Body of pancreas (tissue), 4 donors: ENCODE results near the gene TMEM40. TPM values are rescaled to one million over a fixed set of nuclear protein-coding genes. Genes with fewer than 3 reads are reported as not detected.
"Not testable (repeated sequence)": the region's sequence is repeated elsewhere in the genome, so short reads cannot be mapped to it uniquely, and the experiment has no call there.

ENCODE experiments used
- ATAC-seq: fragments of 150-250 bp; one replicate; pipeline ENCODE4 v1.9.1; 2016
- DNase-seq, 4 donors: peaks; one replicate each; pipeline ENCODE4 v3.0.0-alpha.2; 2019
- H3K27ac ChIP-seq, 4 donors: fragments of 200-600 bp; sonication (generic); 1 replicate in 3 of 4; 2 replicates in 1 of 4; pipeline versions ENCODE4 v1.5.1 to v1.6.1; 2016 to 2019; ENCODE audit warnings: mild to moderate bottlenecking in 1 of 4, mixed read lengths in 1 of 4, moderate library complexity in 1 of 4
- H3K27me3 ChIP-seq, 2 donors: fragments of 200-600 bp; sonication (generic); one replicate each; pipeline ENCODE4 v1.6.0; 2016; ENCODE audit warnings: mild to moderate bottlenecking in 1 of 2
- H3K36me3 ChIP-seq, 2 donors: fragments of 200-600 bp; sonication (generic); replicated peaks in 1 of 2; 2 replicates each; pipeline ENCODE4 v1.5.1; 2016; ENCODE audit warnings: low read depth in 2 of 2; ENCODE audit not compliant: insufficient read depth in 1 of 2
- H3K4me1 ChIP-seq: fragments of 200-600 bp; sonication (generic); one replicate; pipeline ENCODE4 v1.6.0; 2016
- H3K4me3 ChIP-seq, 2 donors: fragments of 200-600 bp; sonication (generic); 1 replicate in 1 of 2; 2 replicates in 1 of 2; pipeline ENCODE4 v1.5.1; 2016 to 2019
- H3K9me3 ChIP-seq, 3 donors: fragments of 200-600 bp; sonication (generic); 1 replicate in 2 of 3; 2 replicates in 1 of 3; pipeline ENCODE4 v1.5.1; 2016
- CTCF ChIP-seq, 7 experiments: fragments of 450-650 bp in 4 of 7; fragments of 200-600 bp in 3 of 7; sonication (generic) in 3 of 7; IDR thresholded peaks; one replicate each; pipeline ENCODE4 v1.5.1; 2016 to 2019; ENCODE audit warnings: antibody characterized with exemption in 7 of 7
- POLR2A ChIP-seq, 3 donors: fragments of 450-650 bp; IDR thresholded peaks; one replicate each; pipeline ENCODE4 v1.6.1; 2016; ENCODE audit warnings: antibody characterized with exemption in 3 of 3, mild to moderate bottlenecking in 2 of 3
- WGBS, 2 donors: methylation state at CpG; one replicate each; pipeline ENCODE4 v1.1.5; 2017; 5-methylcytosine and 5-hydroxymethylcytosine counted together
- intact Hi-C: fragments of 100-400 bp; cut with DNase I; formaldehyde crosslinking; loops from one replicate; pipeline ENCODE4 v1.15.1; 2023
- total RNA-seq, 2 donors: library from RNA; depleted of rRNA; stranded (reverse); fragments of >200 nt; gene quantifications; one replicate each; pipeline ENCODE4 v1.1.0, GENCODE V29; 2016

The TMEM40 gene
- total RNA-seq, 2 donors from 2014 or later, result not detected

- DNase-seq, result no peak
- Histone ChIP-seq H3K27me3 (no peaks in the 10 kb centered on the region), H3K4me3 (no peak overlapping the region), H3K27ac (no peak overlapping the region), H3K36me3 (no peaks in the 10 kb centered on the region), H3K4me1 (no peaks in the 10 kb centered on the region), H3K9me3 (no peaks in the 10 kb centered on the region)
- TF ChIP-seq CTCF (IDR thresholded peaks at IDR 0.05) (no peak), POLR2A (IDR thresholded peaks at IDR 0.05) (no peak)
- ATAC-seq, result no peak
- intact Hi-C loops, result no loop called here
- WGBS, 2 donors, result 58 to 59% methylated on average over 7 of the region's 7 CpGs
Measured at GRCh38 chr3:12729051-12729651, 29.9 kb downstream of the TMEM40 start.

DNA sequence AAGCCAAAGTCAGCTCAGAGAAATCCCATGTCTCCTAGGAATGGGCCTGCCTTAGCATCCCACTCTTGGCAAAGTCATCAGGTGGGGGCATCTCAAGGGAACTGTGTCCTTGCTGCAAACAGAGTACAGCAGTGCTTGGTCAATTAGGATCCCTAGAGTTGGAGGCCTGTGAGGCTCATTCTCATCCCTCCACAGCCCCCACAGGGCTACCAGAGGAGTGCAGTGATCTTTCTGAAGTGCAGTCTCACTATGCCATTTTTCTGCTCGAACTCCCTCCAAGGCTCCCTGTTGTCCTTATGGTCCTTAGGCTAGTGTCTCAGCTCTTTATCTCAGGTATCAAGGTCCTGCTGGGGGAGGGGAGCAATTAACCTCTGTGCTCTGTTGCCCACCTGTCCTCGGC lies 31.1 kb downstream of the TMEM40 start:
- H3K36me3 ChIP-seq, result no peaks in the 10 kb centered on the region
- 52 to 60% methylated on average over 2 of the region's 2 CpGs for WGBS, 2 donors
- no peaks in the 10 kb centered on the region for H3K9me3 ChIP-seq
- no peaks in the 10 kb centered on the region for H3K4me1 ChIP-seq
- ATAC-seq (no peak), DNase-seq (no peak)
- no peak for TF ChIP-seq CTCF (IDR thresholded peaks at IDR 0.05)
- TF ChIP-seq POLR2A (IDR thresholded peaks at IDR 0.05), result no peak
- no peaks in the 10 kb centered on the region for H3K27me3 ChIP-seq
- intact Hi-C loops, result no loop called here
- H3K27ac ChIP-seq, result no peak overlapping the region
- H3K4me3 ChIP-seq, result no peak overlapping the region

DNA sequence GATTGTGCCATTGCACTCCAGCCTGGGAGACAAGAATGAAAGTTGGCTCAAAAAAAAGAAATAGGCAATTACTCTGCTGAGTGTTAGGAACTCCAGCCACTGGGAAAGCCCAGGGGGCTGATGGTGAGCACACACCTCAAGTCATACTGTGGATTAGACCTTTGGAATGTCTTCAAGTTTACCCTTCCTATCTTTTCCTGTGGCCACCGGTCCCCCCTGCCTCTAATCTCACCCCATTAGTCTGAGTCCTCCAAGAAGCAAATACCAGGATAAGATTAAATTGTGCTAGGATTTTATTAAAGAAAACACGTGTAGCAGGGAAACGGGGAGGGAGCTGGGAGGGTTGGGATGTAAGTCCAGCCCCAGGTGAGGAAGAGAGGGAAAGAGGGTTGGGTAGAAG lies 31.6 kb downstream of the TMEM40 start:
- Histone ChIP-seq H3K4me3 (no peak overlapping the region), H3K9me3 (no peaks in the 10 kb centered on the region), H3K4me1 (no peaks in the 10 kb centered on the region), H3K36me3 (no peaks in the 10 kb centered on the region), H3K27ac (no peak overlapping the region), H3K27me3 (no peaks in the 10 kb centered on the region)
- TF ChIP-seq POLR2A (IDR thresholded peaks at IDR 0.05) (no peak), CTCF (IDR thresholded peaks at IDR 0.05) (no peak)
- WGBS, 2 donors, result 30 to 37% methylated on average over 3 of the region's 3 CpGs
- no peak for ATAC-seq
- intact Hi-C loops, result no loop called here
- DNase-seq, result no peak

DNA sequence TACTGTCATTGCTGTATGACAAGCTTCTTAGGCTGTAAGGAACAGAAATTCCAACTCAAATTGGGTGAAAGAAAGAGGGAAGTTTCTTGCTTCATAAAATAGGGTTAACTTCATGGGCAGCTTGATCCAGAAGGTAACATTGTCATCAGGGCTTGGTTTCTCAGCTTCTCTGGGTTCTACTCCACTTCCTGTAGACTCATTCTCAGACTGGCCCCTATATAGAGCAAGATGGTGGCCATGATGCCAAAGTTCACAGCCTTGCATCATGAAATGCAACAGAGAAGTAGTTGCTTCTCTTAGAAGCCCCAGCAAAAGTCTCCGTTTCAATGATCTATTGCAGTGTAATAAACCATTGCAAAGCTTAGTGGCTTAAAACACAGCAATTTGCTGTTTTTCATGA lies 33.6 kb downstream of the TMEM40 start:
- no peak for ATAC-seq
- TF ChIP-seq POLR2A (IDR thresholded peaks at IDR 0.05) (no peak), CTCF (IDR thresholded peaks at IDR 0.05) (no peak)
- 53 to 100% methylated on average over 1 of the region's 1 CpG for WGBS, 2 donors
- H3K4me1 ChIP-seq, result no peaks in the 10 kb centered on the region
- DNase-seq, result no peak
- no peak overlapping the region for H3K4me3 ChIP-seq
- H3K9me3 ChIP-seq, result no peaks in the 10 kb centered on the region
- no peaks in the 10 kb centered on the region for H3K27me3 ChIP-seq
- H3K36me3 ChIP-seq, result no peaks in the 10 kb centered on the region
- intact Hi-C loops, result no loop called here
- no peak overlapping the region for H3K27ac ChIP-seq

DNA sequence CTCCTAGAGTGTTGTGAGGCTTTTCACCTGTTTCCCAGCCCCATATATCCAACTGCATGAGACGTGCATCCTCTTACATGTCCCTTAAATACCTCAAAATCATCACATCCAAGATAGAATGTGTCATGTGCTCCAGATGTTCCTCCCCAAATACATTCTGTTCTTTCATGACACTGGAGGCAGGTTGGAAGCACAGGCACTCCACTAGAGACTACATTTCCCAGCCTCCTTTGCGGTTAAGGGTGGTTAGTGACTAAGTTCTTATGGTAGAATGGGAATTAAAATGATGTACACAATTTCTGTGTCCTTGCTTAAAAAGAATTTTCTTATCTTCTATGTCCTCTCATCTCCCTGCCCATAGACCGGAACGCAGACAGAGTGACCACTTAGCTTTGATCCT lies 34.3 kb downstream of the TMEM40 start:
- Histone ChIP-seq H3K27ac (no peak overlapping the region), H3K9me3 (no peaks in the 10 kb centered on the region), H3K4me3 (no peak overlapping the region), H3K27me3 (no peaks in the 10 kb centered on the region), H3K4me1 (peaks cover 2% of the 10 kb centered on the region), H3K36me3 (no peaks in the 10 kb centered on the region)
- 68 to 71% methylated on average over 4 of the region's 4 CpGs for WGBS, 2 donors
- ATAC-seq (no peak), DNase-seq (no peak)
- intact Hi-C loops, result no loop called here
- TF ChIP-seq CTCF (IDR thresholded peaks at IDR 0.05), result no peak
- no peak for TF ChIP-seq POLR2A (IDR thresholded peaks at IDR 0.05)

DNA sequence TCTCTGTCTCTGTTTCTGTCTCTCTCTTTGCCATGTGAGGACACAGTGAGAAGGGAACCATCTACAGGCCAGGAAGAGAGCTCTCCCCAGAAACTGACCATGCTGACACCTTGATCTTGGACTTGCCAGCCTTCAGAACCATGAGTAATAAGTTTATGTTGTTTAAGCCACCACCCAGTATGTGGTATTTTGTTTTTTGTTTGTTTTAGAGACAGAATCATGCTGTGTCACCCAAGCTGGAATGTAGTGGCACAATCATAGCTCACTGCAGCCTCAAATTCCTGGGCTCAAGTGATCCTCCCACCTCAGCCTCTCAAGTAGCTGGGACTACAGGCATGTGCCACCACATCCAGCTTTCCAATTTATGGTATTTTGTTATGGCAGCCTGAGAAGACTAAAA lies 35.7 kb downstream of the TMEM40 start:
- ATAC-seq, H3K4me3 ChIP-seq, H3K27me3 ChIP-seq, H3K9me3 ChIP-seq, H3K4me1 ChIP-seq, intact Hi-C loops, DNase-seq, H3K36me3 ChIP-seq, H3K27ac ChIP-seq: not testable (repeated sequence)
